IMR-90 (cell line): ENCODE results near the gene OR51B4. TPM values are rescaled to one million over a fixed set of nuclear protein-coding genes. Genes with fewer than 3 reads are reported as not detected.

Experiments used
- ATAC-seq: fragments of 200-7000 bp; cut with Tn5 transposase; 2 replicates; pipeline ENCODE4 v1.9.1; 2020; ENCODE audit warnings: low read depth, mild to moderate bottlenecking, moderate library complexity
- BruUV-seq: library from RNA; stranded (reverse); fragments of 400-500 nt; replicated peaks from 2 replicates; lab custom pipeline; 2021; lab: Mats Ljungman, UMichigan
- CTCF ChIA-PET: fragments of 300-600 bp; formaldehyde crosslinking; extraction: SDS; loops from one replicate; lab custom pipeline; 2021; ENCODE audit warnings: antibody characterized with exemption; lab: Yijun Ruan, JAX
- POLR2A ChIA-PET: fragments of 300-600 bp; sonication (Branson Sonifier 250); formaldehyde crosslinking; loops from one replicate; lab custom pipeline; 2022; ENCODE audit warnings: antibody characterized with exemption; ENCODE audit not compliant: unreplicated experiment; lab: Charles Lee
- DNase-seq: peaks from one replicate; pipeline ENCODE4 v3.0.0; 2013
- H2AFZ ChIP-seq: replicated peaks from 2 replicates; pipeline ENCODE3; 2013; ENCODE audit warnings: low read length, mild to moderate bottlenecking; ENCODE audit not compliant: poor library complexity
- H2AK5ac ChIP-seq: 2 replicates; pipeline ENCODE4 v1.6.1; 2013; ENCODE audit warnings: low read depth, low read length, inconsistent platforms
- H2AK9ac ChIP-seq: replicated peaks from 2 replicates; pipeline ENCODE3; 2013; ENCODE audit warnings: mild to moderate bottlenecking, low read depth, low read length, moderate library complexity; ENCODE audit not compliant: poor library complexity
- H2BK120ac ChIP-seq: 2 replicates; pipeline ENCODE4 v1.6.1; 2013; ENCODE audit warnings: low read depth, low read length, inconsistent platforms
- H2BK15ac ChIP-seq: 3 replicates; pipeline ENCODE4 v1.6.1; 2013; ENCODE audit warnings: low read depth, low read length, inconsistent platforms
- H2BK20ac ChIP-seq: 2 replicates; pipeline ENCODE4 v1.6.1; 2013; ENCODE audit warnings: low read depth, mild to moderate bottlenecking, inconsistent platforms, low read length, moderate library complexity
- H2BK5ac ChIP-seq: 2 replicates; pipeline ENCODE4 v1.6.1; 2013; ENCODE audit warnings: mild to moderate bottlenecking, low read depth, low read length, inconsistent platforms; ENCODE audit not compliant: poor library complexity, severe bottlenecking
- H3K14ac ChIP-seq: replicated peaks from 2 replicates; pipeline ENCODE4 v1.6.1; 2013; ENCODE audit warnings: low read depth, low read length, inconsistent platforms
- H3K18ac ChIP-seq: 2 replicates; pipeline ENCODE4 v1.6.1; 2013; ENCODE audit warnings: low read depth, low read length, control low read depth
- H3K23ac ChIP-seq: 2 replicates; pipeline ENCODE4 v1.6.1; 2013; ENCODE audit warnings: low read depth, low read length, inconsistent platforms
- H3K27ac ChIP-seq: 2 replicates; pipeline ENCODE4 v1.5.1; 2013; ENCODE audit warnings: mild to moderate bottlenecking, control low read depth, low read length; ENCODE audit not compliant: insufficient read depth
- H3K27me3 ChIP-seq: 2 replicates; pipeline ENCODE4 v1.6.1; 2013; ENCODE audit warnings: low read length; ENCODE audit not compliant: control insufficient read depth, insufficient read depth
- H3K36me3 ChIP-seq: 2 replicates; pipeline ENCODE4 v1.6.1; 2013; ENCODE audit warnings: low read length, mixed read lengths; ENCODE audit not compliant: control insufficient read depth, insufficient read depth
- H3K4ac ChIP-seq: 2 replicates; pipeline ENCODE4 v1.6.1; 2013; ENCODE audit warnings: low read depth, low read length, inconsistent platforms
- H3K4me1 ChIP-seq: 2 replicates; pipeline ENCODE4 v1.6.1; 2013; ENCODE audit warnings: low read length, mixed read lengths; ENCODE audit not compliant: control insufficient read depth, insufficient read depth
- H3K4me2 ChIP-seq: 2 replicates; pipeline ENCODE4 v1.6.1; 2013; ENCODE audit warnings: low read depth, mild to moderate bottlenecking, control low read depth, low read length, moderate library complexity
- H3K4me3 ChIP-seq: 2 replicates; pipeline ENCODE4 v1.5.1; 2013; ENCODE audit warnings: low read depth, mild to moderate bottlenecking, control low read depth, low read length, moderate library complexity; ENCODE audit not compliant: insufficient read depth
- H3K56ac ChIP-seq: 2 replicates; pipeline ENCODE4 v1.6.1; 2013; ENCODE audit warnings: low read length, inconsistent platforms; ENCODE audit not compliant: insufficient read depth; ENCODE audit errors: extremely low read depth
- H3K79me1 ChIP-seq, 2 experiments: 2 replicates each; pipeline ENCODE4 v1.6.1; 2013; ENCODE audit warnings: low read length in 2 of 2, inconsistent platforms in 1 of 2, low read depth in 1 of 2
- H3K9ac ChIP-seq: 2 replicates; pipeline ENCODE4 v1.6.1; 2013; ENCODE audit warnings: low read depth, low read length, control low read depth
- H3K9me1 ChIP-seq: 2 replicates; pipeline ENCODE4 v1.6.1; 2013; ENCODE audit warnings: low read length, inconsistent platforms; ENCODE audit not compliant: insufficient read depth
- H3K9me3 ChIP-seq: 2 replicates; pipeline ENCODE4 v1.6.1; 2013; ENCODE audit warnings: low read length; ENCODE audit not compliant: control insufficient read depth, insufficient read depth
- H4K20me1 ChIP-seq: 2 replicates; pipeline ENCODE4 v1.6.1; 2013; ENCODE audit warnings: low read length, inconsistent platforms; ENCODE audit not compliant: insufficient read depth
- H4K5ac ChIP-seq: 2 replicates; pipeline ENCODE4 v1.6.1; 2013; ENCODE audit warnings: mild to moderate bottlenecking, low read depth, low read length, control low read depth
- H4K8ac ChIP-seq, 2 experiments: 2 replicates each; pipeline ENCODE4 v1.6.1; 2013; ENCODE audit warnings: low read depth in 2 of 2, low read length in 2 of 2, control low read depth in 1 of 2, inconsistent platforms in 1 of 2
- H4K91ac ChIP-seq: 2 replicates; pipeline ENCODE4 v1.6.1; 2013; ENCODE audit warnings: low read depth, low read length, inconsistent platforms; ENCODE audit not compliant: insufficient read depth
- BHLHE40 ChIP-seq: fragments of 150-350 bp; IDR thresholded peaks from 2 replicates; pipeline ENCODE4 v1.6.1; 2016; ENCODE audit warnings: mild to moderate bottlenecking, low read depth, low read length
- CEBPB ChIP-seq: IDR thresholded peaks from 2 replicates; pipeline ENCODE4 v1.6.1; 2012; ENCODE audit warnings: low read depth, low read length, improper control_type of control experiment
- CHD1 ChIP-seq: IDR thresholded peaks from 2 replicates; pipeline ENCODE4 v1.6.1; 2012; ENCODE audit warnings: low read depth, low read length, improper control_type of control experiment
- CTCF ChIP-seq: conservative IDR thresholded peaks from 2 replicates; pipeline ENCODE4 v1.5.1; 2012; ENCODE audit warnings: mild to moderate bottlenecking, low read depth, low read length, improper control_type of control experiment
- FOS ChIP-seq: fragments of 150-350 bp; IDR thresholded peaks from 2 replicates; pipeline ENCODE4 v1.6.1; 2016; ENCODE audit warnings: low read depth, low read length
- MAFK ChIP-seq: IDR thresholded peaks from 2 replicates; pipeline ENCODE4 v1.6.1; 2012; ENCODE audit warnings: low read depth, low read length, improper control_type of control experiment
- MAZ ChIP-seq: IDR thresholded peaks from 2 replicates; pipeline ENCODE4 v1.6.1; 2012; ENCODE audit warnings: low read depth, mild to moderate bottlenecking, low read length, improper control_type of control experiment, moderate library complexity, borderline replicate concordance
- MXI1 ChIP-seq: IDR thresholded peaks from 2 replicates; pipeline ENCODE4 v1.6.1; 2012; ENCODE audit warnings: low read depth, mild to moderate bottlenecking, low read length, moderate library complexity, borderline replicate concordance
- NFE2L2 ChIP-seq: fragments of 150-350 bp; IDR thresholded peaks from 2 replicates; pipeline ENCODE4 v1.6.1; 2016; ENCODE audit warnings: low read depth, mild to moderate bottlenecking, low read length
- RAD21 ChIP-seq: IDR thresholded peaks from 2 replicates; pipeline ENCODE4 v1.6.1; 2012; ENCODE audit warnings: low read length, improper control_type of control experiment
- RCOR1 ChIP-seq: IDR thresholded peaks from 2 replicates; pipeline ENCODE4 v1.6.1; 2012; ENCODE audit warnings: mild to moderate bottlenecking, low read length, improper control_type of control experiment; ENCODE audit not compliant: insufficient replicate concordance
- RFX5 ChIP-seq: IDR thresholded peaks from 2 replicates; pipeline ENCODE4 v1.8.0; 2012; ENCODE audit warnings: low read depth, mild to moderate bottlenecking, low read length, moderate library complexity
- SMC3 ChIP-seq: fragments of 150-350 bp; IDR thresholded peaks from 2 replicates; pipeline ENCODE4 v1.6.1; 2016; ENCODE audit warnings: low read depth, mild to moderate bottlenecking, antibody characterized with exemption, low read length, moderate library complexity
- USF2 ChIP-seq: fragments of 150-350 bp; IDR thresholded peaks from 2 replicates; pipeline ENCODE4 v1.6.1; 2017; ENCODE audit warnings: mild to moderate bottlenecking, antibody characterized with exemption, low read length, low read depth
- WGBS, 2 experiments: methylation state at CpG; one replicate each; pipeline versions ENCODE4 v1.1.5 to v1.1.7; 2013; ENCODE audit warnings: missing lambda C conversion rate in 2 of 2; ENCODE audit not compliant: insufficient read length in 1 of 2; ENCODE audit errors: extremely low coverage in 2 of 2; 5-methylcytosine and 5-hydroxymethylcytosine counted together
- dilution Hi-C: fragments of 300-500 bp; cut with HindIII; formaldehyde crosslinking; loops from one replicate; pipeline ENCODE4 v1.14.3; 2018; ENCODE audit warnings: low sequenced_read_pairs; ENCODE audit not compliant: unreplicated experiment
- in situ Hi-C: fragments of 300-500 bp; cut with MboI; formaldehyde crosslinking; loops from 3 replicates; pipeline ENCODE4 v1.14.3; 2019; ENCODE audit warnings: low sequenced_read_pairs, inconsistent platforms, mixed read lengths
- intact Hi-C: fragments of 100-400 bp; cut with micrococcal nuclease; formaldehyde crosslinking; loops from 2 replicates; pipeline ENCODE4 v1.10.0; 2022
- polyA plus RNA-seq, 3 experiments: library from polyadenylated mRNA; depleted of rRNA; stranded (reverse); fragments of >200 nt; gene quantifications; 2 replicates each; pipeline ENCODE4 v1.2.3, GENCODE V29; 2012; ENCODE audit warnings: low replicate concordance in 1 of 3
- total RNA-seq: library from RNA; depleted of rRNA; stranded (reverse); fragments of >200 nt; gene quantifications from 2 replicates; pipeline ENCODE4 v1.2.3, GENCODE V29; 2012
- TF ChIP-seq, protein P1 (sequence below): fragments of 150-350 bp; IDR thresholded peaks from 2 replicates; pipeline ENCODE4 v1.6.1; 2016; ENCODE audit warnings: low read depth, mild to moderate bottlenecking, low read length, moderate library complexity, borderline replicate concordance

OR51B4 gene
- total and polyA plus RNA-seq, 2 of the 4 experiments (the other 2 are of a cell fraction): not detected

DNA sequence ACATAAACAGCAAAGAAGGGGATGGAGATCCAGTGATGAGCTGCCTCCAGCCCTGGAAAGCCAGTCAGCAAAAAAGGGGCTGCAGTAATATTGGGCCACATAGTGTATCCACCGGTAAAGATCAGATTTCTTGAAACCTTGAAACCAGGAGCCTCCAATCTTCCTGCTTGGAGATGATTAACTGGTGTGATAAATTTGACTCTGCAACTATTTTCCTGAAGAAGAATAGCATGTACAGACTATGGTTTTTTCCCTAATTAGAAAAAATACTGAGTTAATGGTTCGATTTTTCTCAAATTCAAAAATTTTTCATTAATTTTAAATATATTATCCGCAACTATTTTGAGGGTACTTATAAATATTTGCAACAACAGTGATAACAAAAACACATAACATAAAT is 22.5 kb upstream of the OR51B4 start, which contains the start of gene OR51B2:
OR51B2 (minus strand) TSS at position 101 of the 400 bp plus-strand sequence; CDS start at position 101, 0 bp downstream.
- no peaks in the 10 kb centered on the region for H3K9me3 ChIP-seq
- H3K4me2 ChIP-seq: no peak within 1 kb of the TSS
- no peak for DNase-seq
- no peak within 1 kb of the TSS for H2AK9ac ChIP-seq
- H2BK20ac ChIP-seq: peak within 1 kb of the TSS; percentile 31; the same call in 1 of the 2 replicates
- no peak within 1 kb of the TSS for H2BK5ac ChIP-seq
- H3K36me3 ChIP-seq: no peaks in the 10 kb centered on the region
- H4K91ac ChIP-seq: no peak within 1 kb of the TSS
- BruUV-seq: no TSS peak
- dilution Hi-C loops (no loop called here), intact Hi-C loops (no loop called here), in situ Hi-C loops (no loop called here)
- peak within 1 kb of the TSS; percentile 37 for H2AFZ ChIP-seq
- H3K79me1 ChIP-seq: no peaks in the 10 kb centered on the region
- H3K14ac ChIP-seq: 0 out of 2 replicates have a peak within 1 kb of the TSS, but pooled peaks have one; percentile 11
- H3K56ac ChIP-seq: no peak within 1 kb of the TSS
- no peak within 1 kb of the TSS; the same call in 1 of the 2 replicates for H3K18ac ChIP-seq
- no peaks in the 10 kb centered on the region; the same call in 1 of the 2 replicates for H3K4me1 ChIP-seq
- H3K9ac ChIP-seq: no peak within 1 kb of the TSS
- no peak within 1 kb of the TSS for H3K23ac ChIP-seq
- H3K4me3 ChIP-seq: no peak within 1 kb of the TSS
- H3K27me3 ChIP-seq: no peaks in the 10 kb centered on the region
- ChIA-PET CTCF (no interaction called here), POLR2A (no interaction called here)
- peak within 1 kb of the TSS in 1 of 2 experiments; percentile 39; a peak in 1 of 4 replicates for H4K8ac ChIP-seq
- H3K9me1 ChIP-seq: no peaks in the 10 kb centered on the region
- 0 out of 3 replicates have a peak within 1 kb of the TSS, but pooled peaks have one; percentile 20 for H2BK15ac ChIP-seq
- no peak within 1 kb of the TSS; the same call in 1 of the 2 replicates for H3K4ac ChIP-seq
- H2BK120ac ChIP-seq: 0 out of 2 replicates have a peak within 1 kb of the TSS, but pooled peaks have one; percentile 5
- peak within 1 kb of the TSS; percentile 36; the same call in 1 of the 2 replicates for H4K5ac ChIP-seq
- H3K27ac ChIP-seq: no peak within 1 kb of the TSS
- TF ChIP-seq CEBPB (no peak), CTCF (no peak), MAFK (no peak), BHLHE40 (no peak), FOS (no peak), RFX5 (no peak), MXI1 (no peak), MAZ (no peak), CHD1 (no peak), RAD21 (no peak), USF2 (no peak), NFE2L2 (no peak), RCOR1 (no peak), SMC3 (no peak)
- TF ChIP-seq, protein P1, sequence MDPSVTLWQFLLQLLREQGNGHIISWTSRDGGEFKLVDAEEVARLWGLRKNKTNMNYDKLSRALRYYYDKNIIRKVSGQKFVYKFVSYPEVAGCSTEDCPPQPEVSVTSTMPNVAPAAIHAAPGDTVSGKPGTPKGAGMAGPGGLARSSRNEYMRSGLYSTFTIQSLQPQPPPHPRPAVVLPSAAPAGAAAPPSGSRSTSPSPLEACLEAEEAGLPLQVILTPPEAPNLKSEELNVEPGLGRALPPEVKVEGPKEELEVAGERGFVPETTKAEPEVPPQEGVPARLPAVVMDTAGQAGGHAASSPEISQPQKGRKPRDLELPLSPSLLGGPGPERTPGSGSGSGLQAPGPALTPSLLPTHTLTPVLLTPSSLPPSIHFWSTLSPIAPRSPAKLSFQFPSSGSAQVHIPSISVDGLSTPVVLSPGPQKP: no peak
- ATAC-seq: no peak
- H4K20me1 ChIP-seq: no peaks in the 10 kb centered on the region
- H2AK5ac ChIP-seq: no peak within 1 kb of the TSS; the same call in 1 of the 2 replicates
- WGBS, 2 experiments: no CpG with 5 or more reads among the region's 3 CpGs
